Endothelial cell (in vitro differentiated cells): Measurements from ENCODE around the gene IFT122. TPM values are rescaled to one million over a fixed set of nuclear protein-coding genes. Genes with fewer than 3 reads are reported as not detected.
A peak's percentile ranks its signal among the peaks of the same experiment; 100 is the strongest.

Experiments used
- DNase-seq: peaks from one replicate; pipeline ENCODE4 v3.0.0; 2021; ENCODE audit warnings: low spot score
- H3K27ac Mint-ChIP-seq: one replicate; pipeline ENCODE4 v1.8.0; 2021; ENCODE audit warnings: mixed read lengths, inconsistent platforms; ENCODE audit not compliant: unreplicated experiment
- H3K27me3 Mint-ChIP-seq: one replicate; pipeline ENCODE4 v1.8.0; 2021; ENCODE audit warnings: mild to moderate bottlenecking, moderate library complexity, mixed read lengths, inconsistent platforms; ENCODE audit not compliant: unreplicated experiment
- H3K36me3 Mint-ChIP-seq: one replicate; pipeline ENCODE4 v1.8.0; 2021; ENCODE audit warnings: mild to moderate bottlenecking, low read depth, mixed read lengths, inconsistent platforms; ENCODE audit not compliant: unreplicated experiment
- H3K4me1 Mint-ChIP-seq: one replicate; pipeline ENCODE4 v1.8.0; 2021; ENCODE audit warnings: mild to moderate bottlenecking, mixed read lengths, inconsistent platforms; ENCODE audit not compliant: unreplicated experiment
- H3K4me3 Mint-ChIP-seq: one replicate; pipeline ENCODE4 v1.8.0; 2021; ENCODE audit warnings: mild to moderate bottlenecking, mixed read lengths, inconsistent platforms; ENCODE audit not compliant: unreplicated experiment
- H3K9me3 Mint-ChIP-seq: one replicate; pipeline ENCODE4 v1.8.0; 2021; ENCODE audit warnings: mixed read lengths, inconsistent platforms; ENCODE audit not compliant: unreplicated experiment
- CTCF ChIP-seq: fragments of 200-600 bp; sonication (generic); IDR thresholded peaks from one replicate; pipeline ENCODE4 v1.5.0; 2021; ENCODE audit warnings: antibody characterized with exemption; ENCODE audit not compliant: unreplicated experiment
- total RNA-seq: library from RNA; stranded (reverse); fragmentation: NEBNext Ultra II Directional; extraction: Animal tissue kit (Norgen Biotek cat#: 25700); gene quantifications from one replicate; pipeline ENCODE4 v1.2.1, GENCODE V29; 2021; ENCODE audit not compliant: unreplicated experiment

The IFT122 gene
- total RNA-seq, 1 donor from 2014 or later: 25.1 TPM

- Mint-ChIP-seq H3K27ac (no peak overlapping the region), H3K9me3 (no peaks in the 10 kb centered on the region), H3K4me3 (no peak overlapping the region), H3K36me3 (no peaks in the 10 kb centered on the region), H3K4me1 (peaks cover 18% of the 10 kb centered on the region), H3K27me3 (peaks cover 5% of the 10 kb centered on the region)
- DNase-seq: no peak
- no peak for TF ChIP-seq CTCF
Measured at GRCh38 chr3:129421988-129422745, 17.9 kb upstream of the IFT122 start.

- Mint-ChIP-seq H3K27ac (no peak overlapping the region), H3K36me3 (no peaks in the 10 kb centered on the region), H3K27me3 (peaks cover 7% of the 10 kb centered on the region), H3K4me3 (no peak overlapping the region), H3K9me3 (no peaks in the 10 kb centered on the region), H3K4me1 (peaks cover 22% of the 10 kb centered on the region)
- no peak for TF ChIP-seq CTCF
- no peak for DNase-seq
Measured at GRCh38 chr3:129422897-129423296, 17.1 kb upstream of the IFT122 start.

GRCh38 chr3:129424185-129424841 is 15.7 kb upstream of the IFT122 start:
- no peak overlapping the region for H3K4me3 Mint-ChIP-seq
- no peak for TF ChIP-seq CTCF
- H3K36me3 Mint-ChIP-seq: no peaks in the 10 kb centered on the region
- peaks cover 30% of the 10 kb centered on the region for H3K4me1 Mint-ChIP-seq
- no peak for DNase-seq
- H3K27me3 Mint-ChIP-seq: peaks cover 5% of the 10 kb centered on the region
- H3K9me3 Mint-ChIP-seq: no peaks in the 10 kb centered on the region
- H3K27ac Mint-ChIP-seq: peak overlapping the region; percentile 9

- no peaks in the 10 kb centered on the region for H3K9me3 Mint-ChIP-seq
- no peak overlapping the region for H3K27ac Mint-ChIP-seq
- H3K4me3 Mint-ChIP-seq: no peak overlapping the region
- H3K27me3 Mint-ChIP-seq: peaks cover 9% of the 10 kb centered on the region
- H3K36me3 Mint-ChIP-seq: peaks cover 4% of the 10 kb centered on the region
- TF ChIP-seq CTCF: no peak
- DNase-seq: no peak
- H3K4me1 Mint-ChIP-seq: peaks cover 32% of the 10 kb centered on the region
Measured at GRCh38 chr3:129425213-129425612, 14.8 kb upstream of the IFT122 start.

- DNase-seq: no peak
- TF ChIP-seq CTCF: no peak
- Mint-ChIP-seq H3K27ac (no peak overlapping the region), H3K27me3 (peaks cover 9% of the 10 kb centered on the region), H3K36me3 (peaks cover 4% of the 10 kb centered on the region), H3K4me1 (peaks cover 32% of the 10 kb centered on the region), H3K4me3 (no peak overlapping the region), H3K9me3 (no peaks in the 10 kb centered on the region)
Measured at GRCh38 chr3:129425619-129426018, 14.4 kb upstream of the IFT122 start.
